HG02885 (cell line): ENCODE measurements around the gene TTC8.
"Not testable (repeated sequence)": the region's sequence is repeated elsewhere in the genome, so short reads cannot be mapped to it uniquely, and the experiment has no call there.

Source experiments
- ATAC-seq: cut with Tn5 transposase; IDR thresholded peaks from one replicate; pipeline ENCODE4 v1.9.1; 2021; ENCODE audit warnings: mild to moderate bottlenecking; ENCODE audit not compliant: unreplicated experiment, poor library complexity

TTC8 gene

DNA sequence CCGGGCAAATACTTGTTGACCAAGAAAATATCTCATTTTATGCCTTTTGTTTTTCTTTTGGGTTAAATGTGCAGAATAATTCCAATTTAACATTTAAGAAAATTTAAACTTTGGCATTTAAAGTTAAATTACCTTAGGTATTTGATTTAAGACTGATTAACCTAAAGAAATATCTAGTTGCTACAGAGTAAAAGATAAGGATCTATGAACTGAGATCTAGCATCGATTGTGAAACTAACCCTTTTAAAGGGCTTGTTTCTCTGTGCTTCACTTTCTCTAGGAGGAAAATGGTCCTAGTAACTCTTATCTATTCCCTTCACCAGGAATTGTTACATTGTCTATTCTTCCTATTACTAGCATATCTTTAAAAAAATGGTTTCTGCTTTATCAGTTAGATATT, 2.6 kb upstream of the TTC8 start:
- ATAC-seq = no peak

DNA sequence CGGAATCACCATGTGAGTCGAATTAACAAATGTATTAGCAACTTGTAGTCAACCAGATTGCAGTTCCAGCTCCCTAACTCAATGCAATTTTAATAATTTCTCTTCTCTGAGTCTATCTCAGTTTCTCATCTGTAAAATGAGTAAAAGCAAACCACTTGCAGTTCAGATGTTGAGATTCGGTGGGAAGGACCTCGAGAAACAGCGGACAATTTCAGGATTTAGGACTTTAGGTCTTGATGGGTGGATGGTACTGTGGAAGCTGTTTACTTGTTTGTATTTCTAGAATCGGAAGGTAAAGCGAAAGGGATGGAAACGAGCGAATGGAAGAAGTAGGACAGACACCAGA, 510 bp upstream of the TTC8 start:
- peak; percentile 4 for ATAC-seq

DNA sequence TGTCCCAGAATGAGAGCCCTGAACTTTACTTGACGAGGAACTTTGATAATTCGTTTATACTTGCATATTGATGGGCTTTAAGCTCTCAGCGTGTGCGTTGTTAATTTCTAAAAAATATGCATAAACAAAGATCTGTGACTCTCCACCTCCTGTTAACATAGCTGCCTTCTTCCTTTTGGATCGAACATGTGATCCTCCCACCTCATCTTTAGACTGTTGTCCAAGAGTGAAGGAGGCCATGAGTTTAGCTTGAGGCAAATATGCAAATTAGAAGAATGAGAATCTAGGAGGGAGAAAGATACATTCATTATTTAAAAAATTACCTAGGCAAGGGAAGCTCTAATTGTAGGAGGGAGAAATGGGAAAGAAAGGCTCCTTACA, 617 bp downstream of the TTC8 start:
- ATAC-seq = no peak

DNA sequence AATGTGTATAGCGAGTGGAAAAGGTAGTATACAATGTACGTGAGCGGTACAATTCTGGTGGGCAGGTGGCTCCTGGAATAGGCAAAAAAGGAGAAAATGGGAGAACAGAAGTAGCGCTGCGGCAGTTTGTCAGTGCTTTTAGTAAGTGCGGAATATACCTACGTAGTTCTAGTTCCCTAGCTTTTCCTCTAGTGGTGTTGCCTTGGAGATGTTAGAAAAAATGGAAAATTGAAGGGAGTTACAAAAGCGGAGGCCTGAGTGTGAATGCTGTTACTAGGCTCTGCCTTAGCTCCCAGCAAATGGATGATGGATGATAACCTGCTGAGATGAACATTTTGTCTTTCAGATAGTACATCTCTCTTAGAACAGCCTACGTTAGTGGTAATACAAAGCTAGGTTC, 1.1 kb downstream of the TTC8 start:
- ATAC-seq = no peak

DNA sequence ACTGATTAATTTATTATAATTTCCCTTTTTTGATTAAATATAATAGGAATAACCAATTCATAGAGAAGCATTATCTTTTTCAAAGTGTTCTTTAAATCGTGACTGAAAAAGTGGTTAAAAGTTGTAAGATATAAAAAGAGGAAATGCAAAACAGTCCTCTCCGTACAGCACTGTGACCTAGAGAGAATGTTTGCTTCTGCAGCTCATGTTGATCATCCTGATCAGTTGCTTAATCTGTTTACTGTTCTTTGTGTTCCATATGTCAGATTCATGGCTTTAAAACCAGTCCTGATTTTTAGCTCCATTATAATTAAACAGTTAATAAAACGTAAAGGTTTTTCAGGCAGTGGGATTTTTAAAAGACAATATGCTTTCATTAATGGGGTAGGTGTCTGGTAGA, 4.7 kb downstream of the TTC8 start:
- no peak for ATAC-seq

DNA sequence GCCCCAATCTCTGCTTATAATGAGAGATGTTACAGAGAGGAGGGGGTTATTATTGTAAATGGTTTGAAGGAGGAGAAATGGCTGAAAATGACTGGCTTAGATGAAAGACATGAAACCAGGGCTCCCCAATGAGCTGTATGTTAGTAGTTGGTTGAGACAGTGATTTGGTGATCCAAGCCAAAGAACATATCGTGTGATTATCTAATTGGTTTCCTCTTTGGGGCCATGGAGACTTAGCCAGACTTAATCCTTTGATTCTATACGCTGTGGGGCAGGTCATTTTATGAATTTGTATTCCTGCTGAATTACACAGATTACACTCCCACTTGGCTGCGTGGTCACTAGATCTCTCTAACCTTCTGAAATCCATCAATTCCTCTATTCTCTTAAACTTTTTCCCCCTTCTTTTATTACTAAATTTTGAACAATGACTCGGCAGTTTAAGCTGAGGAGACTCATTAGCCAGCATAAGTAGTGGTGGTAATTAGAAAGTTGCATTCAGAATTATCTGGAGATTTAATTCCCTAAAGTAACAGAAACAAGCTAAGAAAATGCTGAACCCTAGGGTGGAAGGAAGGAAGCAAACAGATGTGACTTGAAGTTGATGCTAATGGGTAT, 5.3 kb downstream of the TTC8 start:
- no peak for ATAC-seq

DNA sequence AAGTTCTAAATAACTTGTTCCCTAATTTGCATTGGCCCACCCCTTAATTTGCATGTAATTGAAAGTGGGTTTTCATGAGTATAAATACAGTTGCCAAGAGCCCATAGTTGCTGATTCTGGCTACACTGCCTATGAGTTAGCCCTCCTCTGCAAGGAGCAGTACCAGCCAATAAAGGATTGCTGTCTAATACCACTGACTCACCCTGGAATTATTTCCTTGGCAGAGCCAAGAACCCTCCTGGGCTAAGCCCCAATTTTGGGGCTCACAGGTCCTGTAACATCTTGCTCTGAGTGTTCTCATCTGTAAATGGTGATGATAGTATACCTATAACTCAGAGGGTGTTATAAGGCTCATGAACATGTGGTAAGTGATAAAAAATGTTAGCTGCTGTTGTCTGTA, 6.8 kb downstream of the TTC8 start:
- no peak for ATAC-seq

DNA sequence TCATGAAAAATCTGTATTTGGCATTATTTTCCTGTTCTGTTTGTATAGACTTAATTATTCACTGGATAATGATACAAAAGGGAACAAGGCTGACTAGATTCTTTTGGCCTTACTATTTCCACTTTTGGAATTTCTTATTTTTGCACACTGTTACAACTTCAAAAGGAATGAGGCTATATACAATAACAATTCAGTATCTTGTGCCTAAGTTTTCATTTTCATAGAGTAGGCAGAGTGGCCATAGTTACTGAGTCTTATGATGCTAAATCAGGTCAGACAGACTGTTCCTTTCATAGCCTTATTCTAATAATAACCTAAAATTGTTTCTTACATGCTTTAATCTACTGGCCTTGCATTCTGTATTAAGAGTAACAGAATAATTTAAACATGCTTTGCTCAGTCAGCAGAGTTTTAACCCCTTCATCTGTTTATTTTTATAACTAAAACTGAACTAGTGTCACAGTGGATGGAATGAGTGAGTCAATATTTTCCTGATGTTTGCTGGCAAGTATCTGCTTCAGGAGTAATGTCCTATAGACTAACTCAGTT, 10.5 kb downstream of the TTC8 start:
- ATAC-seq = no peak

DNA sequence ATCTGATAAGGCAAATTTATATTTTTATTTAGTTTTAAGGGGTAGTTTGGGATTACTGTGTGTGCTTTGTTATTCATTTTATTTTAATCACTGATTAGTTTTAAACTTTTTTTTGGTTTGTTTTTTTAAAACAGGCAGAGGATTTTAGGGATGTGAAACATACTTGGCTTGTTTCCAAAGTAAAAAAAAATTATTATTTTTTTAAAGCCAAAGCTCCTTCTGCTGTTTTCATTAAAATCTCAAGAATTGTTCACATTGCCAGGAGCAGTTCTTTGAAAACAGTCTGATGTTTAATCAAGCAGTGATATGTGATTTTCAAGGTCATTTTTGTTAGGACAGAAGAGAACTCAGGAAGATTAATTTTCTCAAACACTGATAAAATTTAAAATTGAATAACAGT, 11.2 kb downstream of the TTC8 start:
- no peak for ATAC-seq

DNA sequence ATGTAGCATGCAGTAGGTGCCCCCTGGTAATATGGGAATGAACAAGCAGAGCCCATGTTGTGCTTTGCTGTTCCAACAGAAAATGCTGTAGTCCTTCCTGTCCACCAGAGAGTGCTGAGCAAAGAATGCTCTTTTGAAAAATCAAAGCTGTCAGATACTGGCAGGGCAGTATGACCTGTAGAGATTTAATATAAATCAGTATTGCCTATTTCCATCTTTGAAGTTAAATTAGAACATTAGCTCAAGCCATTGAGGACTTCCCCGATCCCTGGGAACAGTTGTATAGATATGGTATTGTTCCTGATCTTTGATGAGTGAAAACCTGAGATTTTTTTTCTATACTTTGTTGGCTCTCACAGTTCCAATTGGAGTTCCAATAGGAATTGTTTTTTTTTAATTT, 13.0 kb downstream of the TTC8 start:
- ATAC-seq = no peak

DNA sequence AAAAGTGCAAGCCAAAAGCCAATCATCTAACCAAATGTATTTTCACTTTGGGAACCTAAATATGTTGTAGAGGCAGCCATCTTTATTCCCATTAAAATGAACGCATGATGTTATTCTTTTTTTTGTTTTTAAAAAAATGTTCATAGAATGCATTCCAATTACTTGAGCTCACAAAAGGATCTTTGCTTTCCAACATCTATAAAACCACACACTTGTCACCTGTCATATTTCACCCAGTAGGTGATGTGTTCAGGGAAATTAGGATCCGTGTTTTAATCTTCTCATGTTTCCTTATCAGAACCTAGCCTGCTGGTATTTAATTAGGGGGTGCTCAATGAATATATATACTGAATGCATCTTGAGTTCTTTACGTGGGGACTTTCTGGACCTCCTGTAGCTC, 13.6 kb downstream of the TTC8 start:
- ATAC-seq = no peak

DNA sequence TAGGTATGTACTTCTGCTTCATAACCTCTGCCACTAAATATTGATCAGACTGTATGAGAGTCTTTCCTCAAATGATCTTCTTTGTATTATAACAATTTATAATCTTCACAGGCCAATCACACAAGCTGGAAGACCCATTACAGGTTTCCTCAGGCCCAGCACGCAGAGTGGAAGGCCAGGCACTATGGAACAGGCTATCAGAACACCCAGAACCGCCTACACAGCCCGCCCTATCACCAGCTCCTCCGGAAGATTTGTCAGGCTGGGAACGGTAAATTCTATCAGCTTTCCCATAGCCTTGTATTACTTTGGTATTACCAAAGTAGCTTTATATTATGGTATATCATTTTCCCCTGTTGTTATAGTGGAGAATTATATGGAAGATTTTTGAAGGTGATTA, 16.5 kb downstream of the TTC8 start:
- no peak for ATAC-seq

DNA sequence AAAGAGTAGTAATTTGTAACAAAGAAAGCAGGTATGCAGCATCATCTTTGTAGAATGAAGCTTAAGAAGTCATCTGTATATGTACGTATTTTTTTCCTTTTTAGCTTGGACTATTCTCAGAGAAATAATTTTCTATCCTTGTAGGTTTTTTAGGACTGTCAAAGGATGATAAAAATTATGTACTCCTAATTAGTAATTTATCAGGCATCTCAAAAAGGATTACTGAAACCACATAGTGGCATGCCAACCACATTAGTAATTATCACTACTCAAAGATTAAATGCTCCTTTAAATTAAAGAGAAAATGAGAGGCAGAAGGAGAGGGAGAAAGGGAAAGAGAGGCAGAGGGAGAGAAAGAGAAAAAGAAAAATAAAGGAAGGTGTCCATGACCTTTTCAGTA, 17.3 kb downstream of the TTC8 start:
- ATAC-seq = no peak

DNA sequence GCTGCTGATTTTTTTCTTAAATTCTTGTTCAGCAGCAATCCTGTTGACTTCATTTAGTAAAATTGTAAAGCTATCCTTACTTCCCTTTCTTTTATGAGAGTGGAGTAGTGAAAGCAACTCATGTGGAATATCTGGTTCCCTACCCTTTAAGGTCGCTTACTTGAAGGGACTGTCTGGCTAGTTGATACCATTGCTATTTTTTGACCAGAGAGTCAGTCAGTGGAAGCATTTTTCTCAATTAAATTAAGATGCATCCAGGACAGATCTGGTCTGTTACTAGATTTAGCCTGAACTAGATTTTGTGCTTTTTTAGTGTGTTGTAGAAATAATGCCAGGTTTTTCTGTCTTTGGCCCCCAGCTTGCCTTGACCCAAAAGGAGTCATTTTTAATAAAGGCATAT, 18.0 kb downstream of the TTC8 start:
- no peak for ATAC-seq

DNA sequence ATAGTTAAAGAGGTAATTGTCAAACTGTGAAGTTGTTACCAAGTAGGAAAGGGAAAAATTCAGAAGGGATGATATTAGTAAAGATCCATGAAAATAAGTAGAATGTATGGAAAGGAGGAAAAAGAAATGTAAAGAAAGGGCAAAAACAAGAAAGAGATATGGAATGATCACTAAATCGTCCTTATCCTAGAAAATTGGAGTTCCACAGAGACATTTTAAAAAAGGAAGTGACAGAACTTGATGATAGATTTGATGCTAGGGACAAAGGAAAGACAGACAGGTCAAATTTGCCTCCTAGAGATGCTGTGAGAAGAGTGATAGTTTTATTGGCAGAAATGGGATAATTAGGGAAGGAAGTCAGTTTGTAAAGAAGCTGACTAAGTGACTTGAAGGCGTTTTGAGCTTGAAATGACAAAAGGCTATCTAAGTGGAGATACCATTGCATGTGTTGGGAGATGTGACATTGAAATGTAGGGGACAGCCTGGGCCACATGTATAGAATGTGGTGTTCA, 20.6 kb downstream of the TTC8 start:
- no peak for ATAC-seq

DNA sequence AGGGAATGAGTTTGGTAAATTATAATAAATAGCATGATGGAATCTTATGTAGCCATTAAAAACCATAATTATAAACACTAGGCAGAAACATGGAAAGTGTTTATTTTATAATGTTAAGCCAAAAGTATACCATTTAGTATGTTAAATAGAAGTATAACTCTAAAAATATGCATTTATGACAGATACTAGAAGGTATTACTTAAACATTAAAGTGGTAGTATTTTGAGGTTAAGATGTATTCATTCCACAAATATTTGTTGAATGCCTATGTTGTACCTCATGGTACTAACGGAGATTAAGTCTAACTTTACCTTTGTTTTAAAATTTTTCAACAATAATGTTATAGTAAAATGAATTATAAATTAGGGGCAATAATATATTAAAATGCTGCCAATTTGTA, 24.1 kb downstream of the TTC8 start:
- ATAC-seq = no peak

DNA sequence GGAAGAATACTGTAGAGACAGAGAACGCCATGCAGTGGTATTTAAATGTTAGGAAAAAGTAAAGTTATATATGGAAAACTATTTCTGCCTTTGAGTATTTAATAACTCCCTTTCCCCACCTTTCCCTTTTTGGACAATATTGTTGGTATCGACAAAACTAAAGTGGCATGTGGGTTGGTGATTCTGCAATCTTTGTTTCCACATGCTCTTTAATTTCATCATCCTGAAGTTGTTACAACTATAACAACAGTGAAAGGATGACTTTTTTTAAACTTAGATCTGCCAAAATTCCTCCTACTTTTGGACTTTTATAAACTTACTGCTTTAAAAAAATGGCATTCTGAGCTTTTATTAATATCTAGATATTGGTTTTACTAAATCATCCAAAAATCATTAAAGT, 25.3 kb downstream of the TTC8 start:
- no peak for ATAC-seq

DNA sequence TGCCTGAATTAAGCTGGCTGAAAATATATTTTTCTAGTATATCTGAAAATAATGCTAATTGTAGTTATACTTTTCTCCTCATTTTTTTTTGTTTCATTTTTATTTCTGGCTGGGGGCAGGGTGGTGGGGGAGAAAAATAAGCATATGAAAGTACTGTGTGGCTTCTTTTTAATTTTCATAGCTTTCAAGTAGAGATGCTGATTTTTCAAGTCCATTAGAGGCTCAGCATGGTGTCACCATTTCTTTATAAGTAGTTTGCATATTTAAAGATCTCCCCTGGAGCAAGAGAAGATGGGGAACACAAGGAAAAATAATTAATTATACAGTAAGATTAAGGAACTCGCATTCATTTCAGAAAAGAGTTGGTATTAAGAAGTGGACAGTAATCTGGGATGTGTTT, 27.1 kb downstream of the TTC8 start:
- ATAC-seq = no peak

DNA sequence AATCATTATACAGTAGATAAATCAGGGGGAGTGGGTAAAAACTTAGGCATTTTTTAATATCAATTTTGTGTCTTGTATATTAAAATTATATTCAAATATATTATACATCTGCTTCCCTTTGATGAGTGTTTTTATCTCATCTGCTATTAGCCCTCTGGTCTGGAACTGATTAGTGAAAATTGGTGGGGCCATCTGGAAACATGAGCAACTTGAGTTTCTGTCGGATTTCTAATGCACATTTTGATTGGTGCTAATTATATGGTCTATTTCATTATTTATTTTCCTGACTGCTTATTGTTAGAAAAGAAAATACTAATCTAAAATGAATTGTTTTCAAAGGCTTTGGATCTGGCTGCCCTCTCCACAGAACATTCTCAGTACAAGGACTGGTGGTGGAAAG, 28.2 kb downstream of the TTC8 start:
- ATAC-seq = no peak

DNA sequence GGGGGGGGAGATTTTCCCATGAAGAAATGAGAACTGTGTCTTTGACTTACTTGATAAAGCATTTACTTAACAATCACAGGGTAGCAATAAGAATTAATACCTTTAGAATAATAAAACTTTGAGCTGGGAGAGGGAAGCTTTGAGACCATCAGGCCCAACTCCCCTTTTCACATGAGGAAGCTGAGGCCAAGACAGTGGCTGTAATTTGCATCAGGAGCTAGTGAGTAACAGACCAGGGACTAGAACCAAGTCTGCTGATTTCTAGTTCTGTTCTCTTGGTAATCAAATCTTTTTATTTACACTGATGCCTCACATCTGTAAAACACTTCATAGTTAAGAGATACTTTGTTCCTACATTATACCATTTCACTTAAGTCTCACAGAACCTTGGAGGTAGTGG, 28.7 kb downstream of the TTC8 start:
- ATAC-seq = no peak

DNA sequence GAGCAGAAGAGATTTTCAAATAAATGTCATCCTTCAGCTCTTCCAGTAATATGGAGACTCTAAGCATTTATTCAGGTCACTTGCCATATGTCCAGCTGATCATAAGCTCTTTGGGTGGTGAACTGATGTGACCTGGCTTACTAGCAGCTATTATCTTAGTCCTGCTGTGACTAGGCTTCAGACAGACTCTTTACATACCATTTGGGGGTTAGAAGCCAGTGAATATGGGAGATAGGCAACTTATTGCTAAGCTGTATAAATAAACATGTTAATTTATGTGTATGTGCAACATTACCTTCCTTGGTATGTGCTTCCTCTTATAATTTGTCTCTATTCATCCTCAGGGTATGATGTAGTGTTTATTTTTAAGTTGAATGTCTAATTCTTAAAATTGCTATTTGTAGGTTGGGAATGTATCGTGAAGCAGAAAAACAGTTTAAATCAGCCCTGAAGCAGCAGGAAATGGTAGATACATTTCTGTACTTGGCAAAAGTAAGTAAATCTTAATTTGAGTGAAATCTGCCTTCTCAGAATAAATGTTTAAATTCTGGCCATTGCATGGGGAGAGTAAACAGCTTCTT, 32.4 kb downstream of the TTC8 start:
- ATAC-seq = no peak

DNA sequence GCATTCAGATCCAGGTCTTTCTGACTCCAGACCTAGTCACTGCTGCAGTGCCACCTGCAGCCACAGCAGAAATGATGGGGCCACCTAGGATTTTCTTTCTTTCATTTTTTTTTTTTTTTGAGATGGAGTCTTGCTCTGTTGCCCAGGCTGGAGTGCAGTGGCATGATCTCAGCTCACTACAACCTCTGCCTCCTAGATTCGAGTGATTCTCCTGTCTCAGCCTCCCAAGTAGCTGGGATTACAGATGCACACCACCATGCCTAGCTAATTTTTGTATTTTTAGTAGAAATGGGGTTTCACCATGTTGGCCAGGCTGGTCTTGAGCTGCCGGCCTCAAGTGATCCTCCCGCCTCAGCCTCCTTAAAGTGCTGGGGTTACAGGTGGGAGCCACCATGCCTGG, 33.4 kb downstream of the TTC8 start:
- not testable (repeated sequence) for ATAC-seq
